HepG2 (cell line): ENCODE results near the gene TRRAP. TPM values are rescaled to one million over a fixed set of nuclear protein-coding genes. Genes with fewer than 3 reads are reported as not detected.

Experiments
- ATF1 ChIP-seq: IDR thresholded peaks from 2 replicates; pipeline ENCODE4 v1.6.1; 2016; ENCODE audit warnings: mild to moderate bottlenecking, control low read depth
- CHCHD3 ChIP-seq: sonication (generic); formaldehyde crosslinking; IDR thresholded peaks from 2 replicates; pipeline ENCODE4 v1.8.0; 2022; ENCODE audit warnings: mild to moderate bottlenecking, missing genetic modification reagents, moderate library complexity
- DNMT3B ChIP-seq: conservative IDR thresholded peaks from 2 replicates; pipeline ENCODE4 v1.6.1; 2016; ENCODE audit warnings: missing biosample characterization, control low read depth
- GABPA ChIP-seq, 2 experiments: IDR thresholded peaks; 2 replicates each; pipeline ENCODE4 v1.6.1; 2011 to 2016; ENCODE audit warnings: low read depth in 2 of 2, low read length in 1 of 2, missing biosample characterization in 1 of 2, missing genetic modification characterization in 1 of 2
- JUNB ChIP-seq: sonication (generic); formaldehyde crosslinking; IDR thresholded peaks from 2 replicates; pipeline ENCODE4 v1.8.0; 2022; ENCODE audit warnings: missing genetic modification reagents, mild to moderate bottlenecking, borderline replicate concordance
- KMT2B ChIP-seq: IDR thresholded peaks from 2 replicates; pipeline ENCODE4 v1.6.1; 2016; ENCODE audit warnings: missing genetic modification reagents, missing compliant biosample characterization
- MLLT10 ChIP-seq: sonication (generic); formaldehyde crosslinking; IDR thresholded peaks from 2 replicates; pipeline ENCODE4 v1.4.0; 2020; ENCODE audit warnings: missing genetic modification reagents
- NAIF1 ChIP-seq: sonication (generic); formaldehyde crosslinking; IDR thresholded peaks from 2 replicates; pipeline ENCODE4 v1.5.0; 2020; ENCODE audit warnings: mild to moderate bottlenecking, missing genetic modification reagents, borderline replicate concordance
- POLR2G ChIP-seq: fragments of 200-400 bp; formaldehyde crosslinking; IDR thresholded peaks from 2 replicates; pipeline ENCODE4 v1.6.1; 2018; ENCODE audit warnings: mild to moderate bottlenecking, low read depth, low read length, moderate library complexity
- SKI ChIP-seq: fragments of 450-650 bp; IDR thresholded peaks from one replicate; pipeline ENCODE4 v1.6.1; 2018; ENCODE audit warnings: mild to moderate bottlenecking; ENCODE audit not compliant: partially characterized antibody
- SP4 ChIP-seq: sonication (generic); formaldehyde crosslinking; IDR thresholded peaks from 2 replicates; pipeline ENCODE4 v1.8.1; 2023; ENCODE audit warnings: mild to moderate bottlenecking, missing genetic modification reagents
- U2AF1 ChIP-seq: fragments of 200-400 bp; formaldehyde crosslinking; optimal IDR thresholded peaks from 2 replicates; pipeline ENCODE3; 2017; ENCODE audit warnings: mild to moderate bottlenecking, low read depth, low read length
- YEATS2 ChIP-seq: sonication (generic); formaldehyde crosslinking; IDR thresholded peaks from 2 replicates; pipeline ENCODE4 v1.4.0; 2020; ENCODE audit warnings: missing genetic modification reagents, borderline replicate concordance
- ZC3H13 ChIP-seq: sonication (generic); formaldehyde crosslinking; IDR thresholded peaks from 2 replicates; pipeline ENCODE4 v1.8.1; 2023; ENCODE audit warnings: mild to moderate bottlenecking, missing genetic modification reagents, moderate library complexity
- ZNF337 ChIP-seq: sonication (generic); formaldehyde crosslinking; IDR thresholded peaks from 2 replicates; pipeline ENCODE4 v1.5.1; 2020; ENCODE audit warnings: missing genetic modification reagents, low read depth, mild to moderate bottlenecking, borderline replicate concordance
- ZNF678 ChIP-seq: sonication (generic); formaldehyde crosslinking; IDR thresholded peaks from 2 replicates; pipeline ENCODE4 v1.4.0; 2020; ENCODE audit warnings: mild to moderate bottlenecking, missing genetic modification reagents
- ZNF709 ChIP-seq: sonication (generic); formaldehyde crosslinking; IDR thresholded peaks from 2 replicates; pipeline ENCODE4 v1.5.0; 2020; ENCODE audit warnings: mild to moderate bottlenecking, missing genetic modification reagents
- ZNF781 ChIP-seq: sonication (generic); formaldehyde crosslinking; IDR thresholded peaks from 2 replicates; pipeline ENCODE4 v1.5.1; 2020; ENCODE audit warnings: borderline replicate concordance, mild to moderate bottlenecking, missing genetic modification reagents; ENCODE audit errors: not compliant biosample characterization
- ZSCAN12 ChIP-seq: sonication (generic); formaldehyde crosslinking; IDR thresholded peaks from 2 replicates; pipeline ENCODE4 v1.9.0; 2021; ENCODE audit warnings: mild to moderate bottlenecking, missing genetic modification reagents
- polyA plus RNA-seq, 8 experiments: library from polyadenylated mRNA; depleted of rRNA in 3 of 8; stranded (reverse) in 7 of 8; unstranded in 1 of 8; fragments of >200 nt; fragmentation: Illumina TruSeq in 4 of 8; extraction: Trizol in 4 of 8; gene quantifications; 2 replicates each; pipeline versions ENCODE4 v1.2.1 to v1.2.3, GENCODE V29; 2011 to 2016; ENCODE audit warnings: low read depth in 4 of 8, missing spikeins in 1 of 8, mixed read lengths in 1 of 8; ENCODE audit not compliant: insufficient read depth in 1 of 8
- total RNA-seq, 5 experiments: library from RNA; depleted of rRNA; stranded (reverse); fragments of >200 nt; fragmentation: Illumina TruSeq; extraction: Trizol; gene quantifications; 2 replicates each; pipeline ENCODE4 v1.2.3, GENCODE V29; 2016; ENCODE audit warnings: low read depth in 1 of 5
- TF ChIP-seq, protein P1 (sequence below): sonication (generic); formaldehyde crosslinking; IDR thresholded peaks from 2 replicates; pipeline ENCODE4 v1.9.0; 2022; ENCODE audit warnings: missing genetic modification reagents, mild to moderate bottlenecking, borderline replicate concordance
- TF ChIP-seq, protein P2 (sequence below): sonication (generic); formaldehyde crosslinking; IDR thresholded peaks from 2 replicates; pipeline ENCODE4 v1.5.0; 2020; ENCODE audit warnings: mild to moderate bottlenecking, missing genetic modification reagents
- TF ChIP-seq, protein P3 (sequence below): IDR thresholded peaks from 2 replicates; pipeline ENCODE4 v1.6.1; 2016; ENCODE audit warnings: low read depth, borderline replicate concordance

Gene TRRAP
- total and polyA plus RNA-seq, 2 of the 13 experiments (the other 11 are each of a cell fraction or from before 2014, with no cell fraction given) = 8.6 to 10.5 TPM

DNA sequence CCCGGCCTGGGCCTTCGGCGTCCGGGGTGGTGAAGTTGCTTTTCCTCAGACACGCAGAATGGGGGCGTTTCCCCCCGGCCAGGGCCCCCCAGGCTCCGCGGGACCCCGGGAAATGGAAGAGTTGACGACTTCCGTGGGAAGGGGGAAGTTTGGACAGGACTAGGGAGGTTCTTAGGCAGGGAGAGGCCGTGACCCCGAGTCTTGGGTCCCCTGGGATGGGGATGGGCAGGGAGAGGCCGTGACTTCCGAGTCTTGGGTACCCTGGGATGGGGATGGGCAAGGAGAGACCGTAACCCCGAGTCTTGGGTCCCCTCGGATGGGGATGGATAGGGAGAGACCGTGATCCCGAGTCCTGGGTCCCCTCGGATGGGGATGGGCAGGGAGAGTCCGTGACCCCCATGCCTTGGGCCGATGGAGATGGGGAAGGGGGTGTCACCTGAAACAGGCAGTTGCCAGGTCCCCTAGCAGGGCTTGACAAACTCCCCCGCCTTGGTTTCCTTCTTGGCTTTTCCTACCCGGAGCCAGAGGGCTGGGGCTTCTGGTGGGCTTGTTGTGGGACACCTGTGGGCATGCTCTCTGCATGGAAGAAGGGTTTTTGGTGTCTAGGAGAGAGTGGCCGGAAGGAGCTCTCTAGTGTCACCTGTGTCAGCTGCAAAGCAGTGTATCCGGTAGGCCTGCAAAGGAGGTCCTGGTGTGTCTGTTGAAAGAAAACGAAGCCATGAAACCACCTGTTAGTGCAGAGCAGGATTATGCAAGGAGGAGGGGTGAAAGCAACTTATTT lies 1.1 kb downstream of the TRRAP start (continued):
- TF ChIP-seq NAIF1 (CRISPR knock-in tag) (0 out of 2 replicates have a peak, but pooled peaks have one; percentile 34), ZSCAN12 (CRISPR knock-in tag) (no peak), ZC3H13 (CRISPR knock-in tag) (0 out of 2 replicates have a peak, but pooled peaks have one; percentile 4), GABPA (IDR thresholded peaks at IDR 0.05; ENCODE audit: low read depth, low read length) (peak; percentile 56), GABPA (CRISPR knock-in tag; IDR thresholded peaks at IDR 0.05; ENCODE audit: low read depth) (peak; percentile 88), U2AF1 (no peak), KMT2B (0 out of 2 replicates have a peak, but pooled peaks have one; percentile 23), DNMT3B (CRISPR knock-in tag) (no peak), JUNB (CRISPR knock-in tag) (0 out of 2 replicates have a peak, but pooled peaks have one; percentile 16), ZNF709 (CRISPR knock-in tag) (0 out of 2 replicates have a peak, but pooled peaks have one; percentile 18), ZNF781 (CRISPR knock-in tag) (peak; percentile 35), YEATS2 (CRISPR knock-in tag) (0 out of 2 replicates have a peak, but pooled peaks have one; percentile 19), CHCHD3 (peak; percentile 30; the same call in 1 of the 2 replicates), ZNF678 (CRISPR knock-in tag) (no peak), POLR2G (0 out of 2 replicates have a peak, but pooled peaks have one; percentile 6), SP4 (CRISPR knock-in tag) (no peak), MLLT10 (no peak), SKI (peak; percentile 7), ZNF337 (no peak), ATF1 (CRISPR knock-in tag) (no peak)
- TF ChIP-seq, protein P1, sequence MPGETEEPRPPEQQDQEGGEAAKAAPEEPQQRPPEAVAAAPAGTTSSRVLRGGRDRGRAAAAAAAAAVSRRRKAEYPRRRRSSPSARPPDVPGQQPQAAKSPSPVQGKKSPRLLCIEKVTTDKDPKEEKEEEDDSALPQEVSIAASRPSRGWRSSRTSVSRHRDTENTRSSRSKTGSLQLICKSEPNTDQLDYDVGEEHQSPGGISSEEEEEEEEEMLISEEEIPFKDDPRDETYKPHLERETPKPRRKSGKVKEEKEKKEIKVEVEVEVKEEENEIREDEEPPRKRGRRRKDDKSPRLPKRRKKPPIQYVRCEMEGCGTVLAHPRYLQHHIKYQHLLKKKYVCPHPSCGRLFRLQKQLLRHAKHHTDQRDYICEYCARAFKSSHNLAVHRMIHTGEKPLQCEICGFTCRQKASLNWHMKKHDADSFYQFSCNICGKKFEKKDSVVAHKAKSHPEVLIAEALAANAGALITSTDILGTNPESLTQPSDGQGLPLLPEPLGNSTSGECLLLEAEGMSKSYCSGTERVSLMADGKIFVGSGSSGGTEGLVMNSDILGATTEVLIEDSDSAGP = 0 out of 2 replicates have a peak, but pooled peaks have one; percentile 4
- TF ChIP-seq, protein P2, sequence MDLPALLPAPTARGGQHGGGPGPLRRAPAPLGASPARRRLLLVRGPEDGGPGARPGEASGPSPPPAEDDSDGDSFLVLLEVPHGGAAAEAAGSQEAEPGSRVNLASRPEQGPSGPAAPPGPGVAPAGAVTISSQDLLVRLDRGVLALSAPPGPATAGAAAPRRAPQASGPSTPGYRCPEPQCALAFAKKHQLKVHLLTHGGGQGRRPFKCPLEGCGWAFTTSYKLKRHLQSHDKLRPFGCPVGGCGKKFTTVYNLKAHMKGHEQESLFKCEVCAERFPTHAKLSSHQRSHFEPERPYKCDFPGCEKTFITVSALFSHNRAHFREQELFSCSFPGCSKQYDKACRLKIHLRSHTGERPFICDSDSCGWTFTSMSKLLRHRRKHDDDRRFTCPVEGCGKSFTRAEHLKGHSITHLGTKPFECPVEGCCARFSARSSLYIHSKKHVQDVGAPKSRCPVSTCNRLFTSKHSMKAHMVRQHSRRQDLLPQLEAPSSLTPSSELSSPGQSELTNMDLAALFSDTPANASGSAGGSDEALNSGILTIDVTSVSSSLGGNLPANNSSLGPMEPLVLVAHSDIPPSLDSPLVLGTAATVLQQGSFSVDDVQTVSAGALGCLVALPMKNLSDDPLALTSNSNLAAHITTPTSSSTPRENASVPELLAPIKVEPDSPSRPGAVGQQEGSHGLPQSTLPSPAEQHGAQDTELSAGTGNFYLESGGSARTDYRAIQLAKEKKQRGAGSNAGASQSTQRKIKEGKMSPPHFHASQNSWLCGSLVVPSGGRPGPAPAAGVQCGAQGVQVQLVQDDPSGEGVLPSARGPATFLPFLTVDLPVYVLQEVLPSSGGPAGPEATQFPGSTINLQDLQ = 0 out of 2 replicates have a peak, but pooled peaks have one; percentile 0
- TF ChIP-seq, protein P3, sequence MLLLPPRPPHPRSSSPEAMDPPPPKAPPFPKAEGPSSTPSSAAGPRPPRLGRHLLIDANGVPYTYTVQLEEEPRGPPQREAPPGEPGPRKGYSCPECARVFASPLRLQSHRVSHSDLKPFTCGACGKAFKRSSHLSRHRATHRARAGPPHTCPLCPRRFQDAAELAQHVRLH (CRISPR knock-in tag) = 0 out of 2 replicates have a peak, but pooled peaks have one; percentile 8
- TF ChIP-seq, all 625 proteins: peak for 41
